Fibroblast of mammary gland (primary cell): Measurements from ENCODE around the gene PCBD1.

Experiments
- DNase-seq: peaks from one replicate; pipeline ENCODE4 v3.0.0-alpha.2; 2010; ENCODE audit warnings: low read depth
- H3K4me3 ChIP-seq: 2 replicates; pipeline ENCODE4 v1.5.1; 2011; ENCODE audit warnings: low read depth, mild to moderate bottlenecking, low read length, moderate library complexity; ENCODE audit not compliant: control insufficient read depth
- CTCF ChIP-seq: conservative IDR thresholded peaks from 2 replicates; pipeline ENCODE4 v1.5.1; 2011; ENCODE audit warnings: low read depth, low read length, inconsistent platforms; ENCODE audit not compliant: control insufficient read depth, insufficient read depth

PCBD1 gene

GRCh38 chr10:70907637-70908405 lies 19.5 kb upstream of the PCBD1 start:
- no peak for TF ChIP-seq CTCF
- no peak for DNase-seq
- no peak overlapping the region for H3K4me3 ChIP-seq

- no peak for DNase-seq
- no peak overlapping the region for H3K4me3 ChIP-seq
- no peak for TF ChIP-seq CTCF
Measured at GRCh38 chr10:70906953-70907636, 18.7 kb upstream of the PCBD1 start.

DNA sequence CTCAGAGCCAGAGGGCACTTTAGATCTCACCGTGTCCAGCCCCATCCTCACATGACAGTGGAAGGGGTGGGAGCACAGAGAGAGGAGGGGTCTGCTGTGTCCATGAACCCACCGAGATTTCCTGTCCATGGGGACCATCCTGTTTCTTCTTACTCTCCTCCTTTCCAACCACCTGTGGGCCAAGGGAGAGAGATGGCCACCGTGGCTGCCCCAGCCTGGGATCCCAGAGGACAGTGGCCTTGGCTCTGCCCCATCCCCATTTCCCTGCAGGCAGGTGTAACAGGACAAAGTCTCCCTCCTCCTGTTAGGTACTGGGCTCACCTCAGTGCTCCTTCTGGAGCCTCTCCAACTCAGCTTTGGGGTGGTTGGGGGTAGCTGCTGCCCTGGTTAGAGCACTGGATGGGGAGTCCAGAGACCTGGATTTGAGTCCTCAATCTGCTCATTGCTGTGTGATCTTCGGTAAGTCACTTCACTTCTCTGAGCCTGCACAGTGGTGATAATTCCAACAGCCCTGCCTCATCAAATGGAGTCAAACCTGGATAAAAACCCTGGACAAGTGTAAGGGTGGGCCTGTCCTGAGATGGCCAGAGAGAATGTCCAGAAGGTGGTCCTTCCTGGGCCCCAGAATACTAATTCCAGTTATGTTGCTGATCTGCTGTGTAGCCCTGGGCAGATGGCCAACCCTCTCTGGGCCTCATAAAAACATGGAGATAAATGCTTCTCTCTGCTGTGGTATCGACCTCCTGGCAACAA lies 17.8 kb upstream of the PCBD1 start:
- DNase-seq = no peak
- no peak for TF ChIP-seq CTCF
- no peak overlapping the region for H3K4me3 ChIP-seq

- DNase-seq = no peak
- H3K4me3 ChIP-seq = no peak overlapping the region
Measured at GRCh38 chr10:70905071-70906021, 17.0 kb upstream of the PCBD1 start.

GRCh38 chr10:70903262-70903921 lies 15.0 kb upstream of the PCBD1 start:
- peak; percentile 55 for DNase-seq
- H3K4me3 ChIP-seq = no peak overlapping the region
- peak; percentile 90 for TF ChIP-seq CTCF

More at GRCh38 chr10:70905071-70906021, 17.0 kb upstream of the PCBD1 start:
- no peak for TF ChIP-seq CTCF
